ENCODE results near the gene SFSWAP.

The SFSWAP gene

DNA sequence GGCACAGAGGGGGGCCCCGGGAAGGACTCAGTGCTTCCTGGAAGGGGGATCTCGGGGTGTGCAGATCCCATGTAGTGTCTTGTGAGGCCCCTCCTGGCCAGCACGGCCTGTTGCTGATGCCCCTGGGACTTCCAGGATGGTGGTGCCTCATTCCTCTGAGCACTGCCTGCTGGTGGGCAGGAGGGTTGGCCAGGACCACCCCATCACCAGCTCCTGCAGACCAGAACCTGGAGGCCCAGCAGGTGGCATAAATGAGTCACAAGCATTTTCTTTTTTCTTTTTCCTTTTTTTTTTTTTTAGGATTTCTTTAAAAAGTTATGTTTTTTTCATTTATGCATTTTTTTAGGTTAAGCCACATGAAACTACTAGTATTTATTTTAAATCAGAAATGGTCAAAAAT, 125.3 kb downstream of the SFSWAP start:
- no peak for DNase-seq (ENCODE audit: low spot score)

DNA sequence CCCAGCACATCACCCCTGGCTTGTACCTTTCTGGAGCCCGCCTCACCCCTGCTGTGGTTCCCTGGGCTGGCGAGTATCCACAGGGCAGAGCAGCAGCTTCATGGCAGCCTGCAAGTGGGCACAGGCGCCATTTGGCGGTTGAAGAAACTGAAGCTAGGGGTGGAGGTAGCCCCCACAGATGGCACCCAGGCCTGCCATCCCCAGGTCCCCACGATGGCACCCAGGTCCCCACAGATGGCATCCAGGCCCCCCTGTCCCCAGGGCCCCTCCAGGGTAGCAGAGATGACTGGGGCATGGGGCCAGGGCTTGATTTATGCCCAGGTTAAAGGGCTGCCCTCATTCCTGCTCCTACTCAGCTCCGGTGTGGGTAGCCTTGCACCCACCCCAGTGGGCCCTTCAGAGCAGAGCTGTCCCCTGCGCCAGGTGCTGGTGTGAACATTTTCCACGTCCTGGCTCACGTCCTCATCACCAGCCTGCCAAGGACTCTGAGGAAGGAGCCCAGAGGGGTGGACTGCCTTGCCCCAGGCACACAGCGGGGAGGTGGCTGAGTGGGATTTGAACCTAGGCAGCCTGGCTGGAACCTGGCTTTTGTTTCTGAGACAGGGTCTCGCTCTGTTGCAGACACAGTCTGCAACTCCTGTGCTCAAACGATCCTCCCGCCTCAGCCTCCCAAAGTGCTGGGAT, 126.0 kb downstream of the SFSWAP start:
- no peak for DNase-seq (ENCODE audit: low spot score)

DNA sequence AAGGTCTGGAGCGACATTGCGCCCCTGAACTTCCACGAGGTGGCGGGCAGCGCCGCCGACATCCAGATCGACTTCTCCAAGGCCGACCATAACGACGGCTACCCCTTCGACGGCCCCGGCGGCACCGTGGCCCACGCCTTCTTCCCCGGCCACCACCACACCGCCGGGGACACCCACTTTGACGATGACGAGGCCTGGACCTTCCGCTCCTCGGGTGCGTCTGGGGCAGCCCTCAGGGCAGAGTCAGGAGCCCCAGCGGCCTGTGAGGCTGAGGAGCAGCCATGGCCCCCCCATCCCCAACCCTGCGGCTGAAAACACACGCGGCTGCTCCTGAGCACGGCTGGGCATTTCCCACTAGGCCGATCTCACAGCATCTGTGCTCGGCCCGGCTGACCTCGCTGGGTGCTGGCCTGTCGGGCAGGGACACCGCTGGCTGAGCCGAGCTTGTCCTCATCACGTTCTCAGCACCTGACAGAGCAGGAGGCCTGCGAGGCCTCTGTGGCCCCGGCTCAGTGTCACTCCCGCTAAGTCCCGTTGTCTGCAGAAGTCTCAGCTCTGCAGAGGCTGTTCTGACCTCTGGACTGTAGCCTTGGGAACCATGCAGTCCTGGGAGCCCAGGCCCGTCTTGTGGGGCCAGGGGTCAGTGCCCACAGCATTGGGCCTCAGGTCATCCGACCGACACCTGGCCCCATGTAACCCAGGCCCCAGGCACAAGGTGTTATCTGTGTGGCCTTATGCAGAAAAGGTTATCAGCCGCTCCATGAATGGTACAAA, 129.9 kb downstream of the SFSWAP start:
- no peak for DNase-seq (ENCODE audit: low spot score)

DNA sequence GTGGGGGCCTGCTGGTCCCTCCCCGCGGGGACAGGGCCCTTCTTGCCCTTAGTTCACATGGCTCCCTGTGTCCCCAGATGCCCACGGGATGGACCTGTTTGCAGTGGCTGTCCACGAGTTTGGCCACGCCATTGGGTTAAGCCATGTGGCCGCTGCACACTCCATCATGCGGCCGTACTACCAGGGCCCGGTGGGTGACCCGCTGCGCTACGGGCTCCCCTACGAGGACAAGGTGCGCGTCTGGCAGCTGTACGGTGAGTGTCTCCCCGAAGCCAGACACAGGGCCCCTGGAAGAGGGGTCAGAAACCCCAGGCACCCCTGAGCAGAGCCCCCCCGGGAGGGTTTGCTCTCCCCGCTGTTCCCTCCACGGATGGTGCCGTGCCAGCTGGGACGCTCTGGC, 130.7 kb downstream of the SFSWAP start:
- DNase-seq (ENCODE audit: low spot score): no peak

DNA sequence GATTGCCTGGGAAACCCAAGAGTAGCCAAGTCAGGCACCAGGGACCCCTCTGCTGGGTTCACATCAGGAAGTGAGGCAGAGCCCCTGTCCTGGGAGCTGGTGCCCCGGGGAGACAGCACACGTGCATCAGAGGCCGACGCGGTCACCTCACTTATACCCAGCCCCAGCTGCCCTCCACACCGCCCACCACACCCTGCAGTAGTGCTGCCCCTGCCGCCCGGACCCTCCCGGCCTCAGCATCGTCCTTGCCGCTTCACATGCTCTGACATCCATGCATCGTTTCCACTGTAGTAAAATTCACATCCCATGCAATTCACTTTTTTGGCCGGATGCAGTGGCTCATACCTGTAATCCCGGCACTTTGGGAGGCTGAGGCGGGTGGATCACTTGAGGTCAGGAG, 131.3 kb downstream of the SFSWAP start:
- no peak for DNase-seq (ENCODE audit: low spot score)

DNA sequence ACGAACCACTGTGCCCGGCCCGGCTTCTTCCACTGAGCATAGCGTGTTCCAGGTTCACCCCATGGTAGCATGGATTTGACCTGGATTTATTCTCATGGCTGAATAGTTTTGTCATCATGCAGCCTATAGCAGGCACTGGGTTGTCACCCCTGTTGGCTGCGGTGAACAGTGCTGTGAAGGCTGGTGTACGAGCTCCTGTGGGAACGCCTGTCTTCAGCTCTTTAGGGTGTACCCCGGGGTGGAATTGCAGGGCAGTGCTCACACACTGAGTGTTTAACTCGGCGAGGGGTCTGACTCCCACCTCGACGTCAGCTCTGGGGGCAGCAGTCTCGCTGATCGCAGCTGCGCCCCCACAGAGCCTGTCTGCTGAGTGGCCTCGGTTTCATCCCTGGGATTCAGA, 132.6 kb downstream of the SFSWAP start:
- no peak for DNase-seq (ENCODE audit: low spot score)

DNA sequence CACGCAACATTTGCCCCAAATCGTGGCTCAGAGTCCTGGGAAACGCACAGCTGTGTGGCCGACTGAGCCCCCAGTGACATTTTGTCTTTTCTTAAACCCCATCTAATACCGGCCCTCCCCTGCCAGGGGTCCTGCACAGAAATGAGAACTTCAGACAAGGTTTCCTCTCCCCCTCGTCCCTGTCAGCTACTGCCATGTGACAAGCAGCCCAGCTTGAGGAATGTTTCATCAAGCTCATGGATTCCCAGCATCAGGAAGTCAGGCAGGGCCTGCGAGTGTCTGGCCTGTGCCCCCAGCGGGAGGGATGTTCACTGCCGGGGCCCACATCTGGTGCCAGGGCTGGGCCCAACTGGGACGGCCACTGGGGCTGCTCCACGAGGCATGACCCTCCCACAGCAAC, 133.2 kb downstream of the SFSWAP start:
- no peak for DNase-seq (ENCODE audit: low spot score)

DNA sequence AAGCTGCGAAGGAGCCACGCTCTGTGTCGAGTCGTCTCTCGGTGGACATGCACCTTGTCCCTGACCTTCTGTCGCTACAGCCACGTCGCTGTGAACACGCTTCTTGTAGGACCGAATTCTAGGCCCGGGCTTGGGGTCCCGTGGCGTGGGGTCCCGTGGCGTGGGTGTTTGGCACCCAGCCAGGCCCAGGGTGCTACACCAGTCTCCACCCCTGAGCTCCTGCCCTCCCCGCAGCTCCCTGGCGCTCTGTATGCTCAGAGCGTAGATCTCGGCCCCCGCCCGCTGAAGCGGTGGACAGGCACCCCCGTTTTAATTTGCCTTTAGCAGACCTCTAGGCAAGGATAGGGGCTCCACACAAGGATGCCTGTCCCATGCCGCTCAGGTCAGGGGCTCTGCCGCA, 133.8 kb downstream of the SFSWAP start:
- DNase-seq (ENCODE audit: low spot score): no peak

DNA sequence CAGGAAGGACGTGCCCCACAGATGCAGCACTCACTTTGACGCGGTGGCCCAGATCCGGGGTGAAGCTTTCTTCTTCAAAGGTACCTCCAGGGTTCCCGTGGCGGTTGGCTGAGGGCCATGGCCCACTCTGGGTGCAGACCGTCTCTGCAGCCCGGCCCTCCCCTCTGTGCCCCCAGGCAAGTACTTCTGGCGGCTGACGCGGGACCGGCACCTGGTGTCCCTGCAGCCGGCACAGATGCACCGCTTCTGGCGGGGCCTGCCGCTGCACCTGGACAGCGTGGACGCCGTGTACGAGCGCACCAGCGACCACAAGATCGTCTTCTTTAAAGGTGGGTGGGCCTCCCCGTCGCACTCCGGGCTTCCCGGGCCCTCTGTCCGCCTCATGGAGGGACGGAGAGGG, 134.2 kb downstream of the SFSWAP start:
- no peak for DNase-seq (ENCODE audit: low spot score)

DNA sequence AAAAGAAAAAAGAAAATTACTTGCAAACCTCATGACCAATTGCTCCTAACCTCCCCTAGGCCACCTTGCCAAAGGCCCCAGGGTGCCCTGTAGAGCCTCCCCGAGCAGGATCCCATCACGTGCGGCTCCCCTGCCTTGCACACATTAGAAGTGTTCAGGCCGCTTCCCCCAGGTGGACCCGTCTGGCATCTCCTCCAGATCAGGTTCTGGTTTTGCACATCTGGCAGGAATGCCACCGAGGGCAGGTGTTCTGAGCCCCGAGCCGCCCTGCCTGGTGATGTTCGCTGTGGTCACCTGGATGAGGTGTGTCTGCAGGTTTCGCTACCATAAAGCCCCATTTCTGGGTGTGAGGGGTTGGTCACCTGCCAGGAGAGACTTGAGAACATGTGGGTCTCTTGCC, 136.6 kb downstream of the SFSWAP start:
- DNase-seq (ENCODE audit: low spot score): no peak

DNA sequence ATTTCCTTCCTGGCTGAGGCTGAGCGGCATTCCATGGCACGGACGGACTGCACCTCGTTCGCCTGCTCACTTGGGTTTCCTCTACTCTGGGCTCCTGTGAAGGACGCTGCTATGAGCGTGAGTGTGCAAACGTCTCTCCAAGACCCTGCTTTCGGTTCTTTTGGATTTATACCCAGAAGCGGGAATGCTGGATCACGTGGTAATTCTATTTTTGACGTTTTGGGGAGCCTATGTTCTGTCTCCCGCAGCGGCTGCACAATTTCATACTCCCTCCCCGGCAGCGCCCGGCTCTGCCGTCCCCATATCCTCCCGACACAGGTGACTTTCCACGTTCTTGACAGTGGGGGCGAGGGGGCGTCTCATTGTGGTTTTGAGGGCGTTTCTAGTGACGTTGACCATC, 137.9 kb downstream of the SFSWAP start:
- DNase-seq (ENCODE audit: low spot score): no peak
